Measurements from ENCODE around the gene ODF2.

The ODF2 gene

DNA sequence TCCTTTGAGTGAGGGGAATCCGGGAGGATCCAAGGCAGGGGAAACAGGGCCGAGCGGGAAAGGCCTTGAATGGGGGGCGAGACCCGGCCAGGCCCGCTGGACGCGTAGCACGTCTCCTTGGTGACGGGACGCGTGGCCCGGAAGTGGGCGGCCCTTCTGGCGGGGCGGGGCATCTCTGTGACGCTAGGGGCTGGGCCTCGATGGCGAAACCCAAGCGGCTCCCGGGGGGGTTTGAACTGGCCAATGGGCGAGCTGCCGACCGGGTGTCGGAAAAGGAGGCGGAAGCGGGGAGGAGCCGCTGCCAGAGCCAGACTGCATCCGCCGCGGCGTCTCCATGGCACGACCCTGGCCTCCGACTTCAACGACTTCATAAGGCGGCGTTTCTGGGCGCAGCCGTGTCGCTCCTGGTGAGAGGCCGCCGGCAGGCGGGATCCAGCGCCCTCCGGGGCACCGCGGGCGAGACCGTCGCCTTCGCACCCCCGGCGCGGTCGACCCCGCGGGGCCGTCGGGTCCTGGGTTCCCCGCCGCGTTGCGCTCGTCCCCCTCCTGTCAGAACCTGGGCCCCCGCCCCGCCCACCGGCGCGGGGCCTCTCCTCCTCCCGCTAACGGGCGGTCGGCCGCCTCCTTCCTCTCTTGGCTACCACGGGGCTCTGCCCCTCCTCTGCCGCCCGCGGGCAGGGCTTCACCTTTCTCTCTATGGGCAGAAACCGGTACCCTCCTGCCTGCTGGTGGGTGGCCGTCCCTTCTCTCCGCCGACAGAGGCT is at the start of gene ODF2:
ODF2 (plus strand) TSS at position 158 of the 764 bp plus-strand sequence; CDS start at position 244, 86 bp downstream.
- ATAC-seq: peak; percentile 87
- TF ChIP-seq BACH2 (CRISPR knock-in tag; IDR thresholded peaks at IDR 0.05; ENCODE audit: borderline replicate concordance): no peak
- TF ChIP-seq TCF4 (CRISPR knock-in tag; IDR thresholded peaks at IDR 0.05; ENCODE audit: borderline replicate concordance): no peak
- TF ChIP-seq, protein P1, sequence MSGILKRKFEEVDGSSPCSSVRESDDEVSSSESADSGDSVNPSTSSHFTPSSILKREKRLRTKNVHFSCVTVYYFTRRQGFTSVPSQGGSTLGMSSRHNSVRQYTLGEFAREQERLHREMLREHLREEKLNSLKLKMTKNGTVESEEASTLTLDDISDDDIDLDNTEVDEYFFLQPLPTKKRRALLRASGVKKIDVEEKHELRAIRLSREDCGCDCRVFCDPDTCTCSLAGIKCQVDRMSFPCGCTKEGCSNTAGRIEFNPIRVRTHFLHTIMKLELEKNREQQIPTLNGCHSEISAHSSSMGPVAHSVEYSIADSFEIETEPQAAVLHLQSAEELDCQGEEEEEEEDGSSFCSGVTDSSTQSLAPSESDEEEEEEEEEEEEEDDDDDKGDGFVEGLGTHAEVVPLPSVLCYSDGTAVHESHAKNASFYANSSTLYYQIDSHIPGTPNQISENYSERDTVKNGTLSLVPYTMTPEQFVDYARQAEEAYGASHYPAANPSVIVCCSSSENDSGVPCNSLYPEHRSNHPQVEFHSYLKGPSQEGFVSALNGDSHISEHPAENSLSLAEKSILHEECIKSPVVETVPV (CRISPR knock-in tag; IDR thresholded peaks at IDR 0.05): no peak
- TF ChIP-seq ESRRG (CRISPR knock-in tag; IDR thresholded peaks at IDR 0.05): no peak
- TF ChIP-seq, protein P2, sequence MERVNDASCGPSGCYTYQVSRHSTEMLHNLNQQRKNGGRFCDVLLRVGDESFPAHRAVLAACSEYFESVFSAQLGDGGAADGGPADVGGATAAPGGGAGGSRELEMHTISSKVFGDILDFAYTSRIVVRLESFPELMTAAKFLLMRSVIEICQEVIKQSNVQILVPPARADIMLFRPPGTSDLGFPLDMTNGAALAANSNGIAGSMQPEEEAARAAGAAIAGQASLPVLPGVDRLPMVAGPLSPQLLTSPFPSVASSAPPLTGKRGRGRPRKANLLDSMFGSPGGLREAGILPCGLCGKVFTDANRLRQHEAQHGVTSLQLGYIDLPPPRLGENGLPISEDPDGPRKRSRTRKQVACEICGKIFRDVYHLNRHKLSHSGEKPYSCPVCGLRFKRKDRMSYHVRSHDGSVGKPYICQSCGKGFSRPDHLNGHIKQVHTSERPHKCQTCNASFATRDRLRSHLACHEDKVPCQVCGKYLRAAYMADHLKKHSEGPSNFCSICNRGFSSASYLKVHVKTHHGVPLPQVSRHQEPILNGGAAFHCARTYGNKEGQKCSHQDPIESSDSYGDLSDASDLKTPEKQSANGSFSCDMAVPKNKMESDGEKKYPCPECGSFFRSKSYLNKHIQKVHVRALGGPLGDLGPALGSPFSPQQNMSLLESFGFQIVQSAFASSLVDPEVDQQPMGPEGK (CRISPR knock-in tag; IDR thresholded peaks at IDR 0.05; ENCODE audit: borderline replicate concordance): no peak
- TF ChIP-seq, protein P3, sequence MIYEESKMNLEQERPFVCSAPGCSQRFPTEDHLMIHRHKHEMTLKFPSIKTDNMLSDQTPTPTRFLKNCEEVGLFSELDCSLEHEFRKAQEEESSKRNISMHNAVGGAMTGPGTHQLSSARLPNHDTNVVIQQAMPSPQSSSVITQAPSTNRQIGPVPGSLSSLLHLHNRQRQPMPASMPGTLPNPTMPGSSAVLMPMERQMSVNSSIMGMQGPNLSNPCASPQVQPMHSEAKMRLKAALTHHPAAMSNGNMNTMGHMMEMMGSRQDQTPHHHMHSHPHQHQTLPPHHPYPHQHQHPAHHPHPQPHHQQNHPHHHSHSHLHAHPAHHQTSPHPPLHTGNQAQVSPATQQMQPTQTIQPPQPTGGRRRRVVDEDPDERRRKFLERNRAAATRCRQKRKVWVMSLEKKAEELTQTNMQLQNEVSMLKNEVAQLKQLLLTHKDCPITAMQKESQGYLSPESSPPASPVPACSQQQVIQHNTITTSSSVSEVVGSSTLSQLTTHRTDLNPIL (CRISPR knock-in tag; IDR thresholded peaks at IDR 0.05; ENCODE audit: low read depth): no peak
- TF ChIP-seq ZNF565 (CRISPR knock-in tag; conservative IDR thresholded peaks at IDR 0.05; ENCODE audit: low read depth): no peak

DNA sequence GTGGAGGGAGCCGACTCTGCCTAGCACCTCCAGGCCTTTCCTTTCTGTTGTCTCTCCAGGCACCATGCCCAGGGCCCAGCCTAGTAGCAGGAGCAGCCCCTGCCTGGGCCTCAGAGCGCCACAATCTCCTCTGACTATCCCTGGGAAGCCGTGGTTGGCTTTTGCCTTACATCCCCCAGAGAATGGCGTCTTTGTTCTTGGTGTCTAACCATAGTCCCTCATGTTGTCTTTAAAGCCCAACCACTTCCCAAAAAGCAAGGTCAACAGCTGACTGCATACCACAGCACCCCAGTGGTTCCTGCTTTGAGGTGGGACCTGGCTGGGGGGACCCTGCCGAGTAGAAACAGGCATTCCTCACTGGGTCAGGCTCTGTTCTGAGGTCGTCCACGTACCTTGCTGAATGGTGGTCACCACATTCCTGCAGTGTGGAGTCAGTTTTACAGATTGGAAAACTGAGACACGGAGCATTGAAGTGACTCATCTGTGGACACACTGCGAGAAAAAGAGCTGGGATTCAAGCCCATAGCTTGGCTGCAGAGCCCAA is 48.9 kb upstream of the ODF2 start:
- TF ChIP-seq ISL1 (CRISPR knock-in tag; IDR thresholded peaks at IDR 0.05): no peak
- no peak for TF ChIP-seq PPARA (CRISPR knock-in tag; IDR thresholded peaks at IDR 0.05; ENCODE audit: borderline replicate concordance)
- TF ChIP-seq ZNF8 (CRISPR knock-in tag; IDR thresholded peaks at IDR 0.05): no peak
- TF ChIP-seq ZC3H10 (CRISPR knock-in tag; IDR thresholded peaks at IDR 0.05): no peak
- TF ChIP-seq ARNTL (CRISPR knock-in tag; IDR thresholded peaks at IDR 0.05; ENCODE audit: borderline replicate concordance, low read depth): no peak
- TF ChIP-seq BACH2 (CRISPR knock-in tag; IDR thresholded peaks at IDR 0.05; ENCODE audit: borderline replicate concordance): no peak
- TF ChIP-seq, protein P4, sequence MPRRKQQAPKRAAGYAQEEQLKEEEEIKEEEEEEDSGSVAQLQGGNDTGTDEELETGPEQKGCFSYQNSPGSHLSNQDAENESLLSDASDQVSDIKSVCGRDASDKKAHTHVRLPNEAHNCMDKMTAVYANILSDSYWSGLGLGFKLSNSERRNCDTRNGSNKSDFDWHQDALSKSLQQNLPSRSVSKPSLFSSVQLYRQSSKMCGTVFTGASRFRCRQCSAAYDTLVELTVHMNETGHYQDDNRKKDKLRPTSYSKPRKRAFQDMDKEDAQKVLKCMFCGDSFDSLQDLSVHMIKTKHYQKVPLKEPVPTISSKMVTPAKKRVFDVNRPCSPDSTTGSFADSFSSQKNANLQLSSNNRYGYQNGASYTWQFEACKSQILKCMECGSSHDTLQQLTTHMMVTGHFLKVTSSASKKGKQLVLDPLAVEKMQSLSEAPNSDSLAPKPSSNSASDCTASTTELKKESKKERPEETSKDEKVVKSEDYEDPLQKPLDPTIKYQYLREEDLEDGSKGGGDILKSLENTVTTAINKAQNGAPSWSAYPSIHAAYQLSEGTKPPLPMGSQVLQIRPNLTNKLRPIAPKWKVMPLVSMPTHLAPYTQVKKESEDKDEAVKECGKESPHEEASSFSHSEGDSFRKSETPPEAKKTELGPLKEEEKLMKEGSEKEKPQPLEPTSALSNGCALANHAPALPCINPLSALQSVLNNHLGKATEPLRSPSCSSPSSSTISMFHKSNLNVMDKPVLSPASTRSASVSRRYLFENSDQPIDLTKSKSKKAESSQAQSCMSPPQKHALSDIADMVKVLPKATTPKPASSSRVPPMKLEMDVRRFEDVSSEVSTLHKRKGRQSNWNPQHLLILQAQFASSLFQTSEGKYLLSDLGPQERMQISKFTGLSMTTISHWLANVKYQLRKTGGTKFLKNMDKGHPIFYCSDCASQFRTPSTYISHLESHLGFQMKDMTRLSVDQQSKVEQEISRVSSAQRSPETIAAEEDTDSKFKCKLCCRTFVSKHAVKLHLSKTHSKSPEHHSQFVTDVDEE (CRISPR knock-in tag; IDR thresholded peaks at IDR 0.05): no peak
- no peak for TF ChIP-seq SNAI2 (CRISPR knock-in tag; IDR thresholded peaks at IDR 0.05)
- TF ChIP-seq GLIS3 (CRISPR knock-in tag; IDR thresholded peaks at IDR 0.05): no peak
- no peak for TF ChIP-seq CSDC2 (CRISPR knock-in tag; IDR thresholded peaks at IDR 0.05)
- TF ChIP-seq ESRRG (CRISPR knock-in tag; IDR thresholded peaks at IDR 0.05): no peak
- no peak for TF ChIP-seq ZNF565 (CRISPR knock-in tag; conservative IDR thresholded peaks at IDR 0.05; ENCODE audit: low read depth)
- no peak for TF ChIP-seq TCF4 (CRISPR knock-in tag; IDR thresholded peaks at IDR 0.05; ENCODE audit: borderline replicate concordance)
- TF ChIP-seq, protein P2 (CRISPR knock-in tag; IDR thresholded peaks at IDR 0.05; ENCODE audit: borderline replicate concordance): no peak
- no peak for TF ChIP-seq RARB (CRISPR knock-in tag; IDR thresholded peaks at IDR 0.05)
- TF ChIP-seq, protein P5, sequence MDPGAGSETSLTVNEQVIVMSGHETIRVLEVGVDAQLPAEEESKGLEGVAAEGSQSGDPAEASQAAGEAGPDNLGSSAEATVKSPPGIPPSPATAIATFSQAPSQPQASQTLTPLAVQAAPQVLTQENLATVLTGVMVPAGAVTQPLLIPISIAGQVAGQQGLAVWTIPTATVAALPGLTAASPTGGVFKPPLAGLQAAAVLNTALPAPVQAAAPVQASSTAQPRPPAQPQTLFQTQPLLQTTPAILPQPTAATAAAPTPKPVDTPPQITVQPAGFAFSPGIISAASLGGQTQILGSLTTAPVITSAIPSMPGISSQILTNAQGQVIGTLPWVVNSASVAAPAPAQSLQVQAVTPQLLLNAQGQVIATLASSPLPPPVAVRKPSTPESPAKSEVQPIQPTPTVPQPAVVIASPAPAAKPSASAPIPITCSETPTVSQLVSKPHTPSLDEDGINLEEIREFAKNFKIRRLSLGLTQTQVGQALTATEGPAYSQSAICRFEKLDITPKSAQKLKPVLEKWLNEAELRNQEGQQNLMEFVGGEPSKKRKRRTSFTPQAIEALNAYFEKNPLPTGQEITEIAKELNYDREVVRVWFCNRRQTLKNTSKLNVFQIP (CRISPR knock-in tag; IDR thresholded peaks at IDR 0.05; ENCODE audit: borderline replicate concordance, low read depth): no peak
- no peak for ATAC-seq
